Ovary (tissue), 9 donors: ENCODE data around the gene SH3GL1. TPM values are rescaled to one million over a fixed set of nuclear protein-coding genes. Genes with fewer than 3 reads are reported as not detected.

ENCODE experiments used
- DNase-seq, 5 donors: peaks; one replicate each; pipeline ENCODE4 v3.0.0-alpha.2; 2019 to 2020
- H3K27ac ChIP-seq, 2 donors: fragments of 200-600 bp; one replicate each; pipeline versions ENCODE4 v1.5.1 to v1.8.0; 2019 to 2022
- H3K27me3 ChIP-seq: fragments of 200-600 bp; one replicate; pipeline ENCODE4 v1.8.0; 2022
- H3K36me3 ChIP-seq: fragments of 200-600 bp; sonication (generic); one replicate; pipeline ENCODE4 v1.5.1; 2019
- H3K4me1 ChIP-seq: one replicate; pipeline ENCODE4 v1.8.1; 2013; ENCODE audit warnings: mild to moderate bottlenecking, moderate library complexity; ENCODE audit not compliant: insufficient read depth
- H3K4me3 ChIP-seq: fragments of 200-600 bp; sonication (generic); one replicate; pipeline ENCODE4 v1.5.1; 2017
- H3K9me3 ChIP-seq, 2 donors: fragments of 200-600 bp in 1 of 2; sonication (generic) in 1 of 2; one replicate each; pipeline versions ENCODE4 v1.5.1 to v1.8.1; 2013 to 2019; ENCODE audit warnings: mild to moderate bottlenecking in 1 of 2, moderate library complexity in 1 of 2
- CTCF ChIP-seq, 3 donors: fragments of 450-650 bp in 2 of 3; fragments of 200-600 bp in 1 of 3; IDR thresholded peaks; one replicate each; pipeline versions ENCODE4 v1.5.1 to v1.8.0; 2016 to 2022; ENCODE audit warnings: antibody characterized with exemption in 3 of 3, mild to moderate bottlenecking in 1 of 3
- EP300 ChIP-seq: sonication (generic); formaldehyde crosslinking; IDR thresholded peaks from one replicate; pipeline ENCODE4 v1.6.1; 2017; ENCODE audit warnings: antibody characterized with exemption
- POLR2A ChIP-seq: fragments of 450-650 bp; IDR thresholded peaks from one replicate; pipeline ENCODE4 v1.6.1; 2017; ENCODE audit warnings: antibody characterized with exemption, mild to moderate bottlenecking, moderate library complexity
- WGBS, 3 donors: extraction: QIAGEN DNeasy Blood & Tissue Kit in 1 of 3; methylation state at CpG; one replicate each; pipeline versions ENCODE4 v1.1.5 to v1.1.7; 2013 to 2017; 5-methylcytosine and 5-hydroxymethylcytosine counted together
- intact Hi-C, 4 donors: fragments of 100-400 bp; cut with DNase I; formaldehyde crosslinking; loops; one replicate each; pipeline versions ENCODE4 v1.11.0 to v1.15.1; 2022 to 2023
- polyA plus RNA-seq, 2 donors: library from polyadenylated mRNA; stranded (reverse); fragments of 200-250 nt in 1 of 2; fragments of 350-450 nt in 1 of 2; fragmentation: Illumina TruSeq in 1 of 2; extraction: RNeasy Lipid Tissue Mini Kit (QIAGEN cat#74804) in 1 of 2; gene quantifications; one replicate each; pipeline ENCODE4 v1.2.3, GENCODE V29; 2013 to 2014
- total RNA-seq, 7 donors: library from RNA; depleted of rRNA in 2 of 7; stranded (reverse); fragments of >200 nt in 2 of 7; fragmentation: NEBNext Ultra II Directional in 3 of 7; extraction: Animal tissue kit (Norgen Biotek cat#: 25700) in 3 of 7; gene quantifications; one replicate each; pipeline versions ENCODE4 v1.1.0 to v1.2.4, GENCODE V29; 2016 to 2023
- donor health status: DM: no; HTN: no; CAD: no; lungs with moderate emphysema.
- donor health status: DM: no; HTN: no; CAD: no.
- donor health status: Bipolar disorder and iron deficiency.
- donor health status: DM: yes; HTN: yes; CAD: no.
- donor health status: DM: no; HTN: no; CAD: no.
- donor health status: DM: yes; HTN: yes; CAD: no.

Gene SH3GL1
- total and polyA plus RNA-seq, 9 donors = 6.9 to 88.6 (median 59.9) TPM

- no peaks in the 10 kb centered on the region for H3K9me3 ChIP-seq
- intact Hi-C loops = no loop called here
- no peak overlapping the region for H3K27ac ChIP-seq
- H3K4me3 ChIP-seq = no peak overlapping the region
- no peaks in the 10 kb centered on the region for H3K27me3 ChIP-seq
- H3K4me1 ChIP-seq = peaks cover 56% of the 10 kb centered on the region
- no peak for TF ChIP-seq CTCF (IDR thresholded peaks at IDR 0.05)
- TF ChIP-seq EP300 = no peak
- no peak for TF ChIP-seq POLR2A
- WGBS, 3 donors = 55 to 78% (median 63%) methylated on average over 22 of the region's 22 CpGs
- DNase-seq = peak in 1 of 5 donors; percentile 36
- no peaks in the 10 kb centered on the region for H3K36me3 ChIP-seq
Measured at GRCh38 chr19:4372165-4373012, 28.0 kb downstream of the SH3GL1 start.

GRCh38 chr19:4371247-4372164 lies 28.8 kb downstream of the SH3GL1 start:
- no peak overlapping the region for H3K4me3 ChIP-seq
- DNase-seq = peak in 1 of 5 donors; percentile 44
- no peaks in the 10 kb centered on the region for H3K9me3 ChIP-seq
- TF ChIP-seq CTCF (IDR thresholded peaks at IDR 0.05) (no peak), POLR2A (no peak), EP300 (no peak)
- H3K36me3 ChIP-seq = no peaks in the 10 kb centered on the region
- WGBS, 3 donors = 53 to 84% (median 71%) methylated on average over 30 to 31 of the region's 31 CpGs
- intact Hi-C loops = no loop called here
- peaks cover 56% of the 10 kb centered on the region for H3K4me1 ChIP-seq
- no peak overlapping the region for H3K27ac ChIP-seq
- no peaks in the 10 kb centered on the region for H3K27me3 ChIP-seq

GRCh38 chr19:4370418-4371041 lies 29.8 kb downstream of the SH3GL1 start:
- peak overlapping the region; percentile 4 to 59 for H3K27ac ChIP-seq
- H3K27me3 ChIP-seq = no peaks in the 10 kb centered on the region
- peaks cover 50% of the 10 kb centered on the region for H3K4me1 ChIP-seq
- no peak for TF ChIP-seq CTCF (IDR thresholded peaks at IDR 0.05)
- no peak for TF ChIP-seq EP300
- no peak for TF ChIP-seq POLR2A
- no peak overlapping the region for H3K4me3 ChIP-seq
- no peaks in the 10 kb centered on the region for H3K36me3 ChIP-seq
- intact Hi-C loops = no loop called here
- H3K9me3 ChIP-seq = no peaks in the 10 kb centered on the region
- peak in 1 of 5 donors; percentile 33 for DNase-seq
- WGBS, 3 donors = 89 to 96% (median 95%) methylated on average over 15 of the region's 15 CpGs

- WGBS, 3 donors = 43 to 68% (median 56%) methylated on average over 21 of the region's 21 CpGs
- Histone ChIP-seq H3K9me3 (no peaks in the 10 kb centered on the region), H3K27me3 (no peaks in the 10 kb centered on the region), H3K4me1 (peaks cover 43% of the 10 kb centered on the region), H3K36me3 (no peaks in the 10 kb centered on the region), H3K27ac (peak overlapping the region; percentile 4 to 59), H3K4me3 (no peak overlapping the region)
- peak in 1 of 5 donors; percentile 59 for DNase-seq
- intact Hi-C loops = no loop called here
- no peak for TF ChIP-seq CTCF (IDR thresholded peaks at IDR 0.05)
Measured at GRCh38 chr19:4369888-4370260, 30.5 kb downstream of the SH3GL1 start.
